GM19372 (cell line): ENCODE measurements around the gene TRIM67.
"Not testable (repeated sequence)": the region's sequence is repeated elsewhere in the genome, so short reads cannot be mapped to it uniquely, and the experiment has no call there.

Source experiments
- ATAC-seq: cut with Tn5 transposase; IDR thresholded peaks from one replicate; pipeline ENCODE4 v1.9.1; 2021; ENCODE audit warnings: mild to moderate bottlenecking, low read depth, moderate library complexity; ENCODE audit not compliant: unreplicated experiment

TRIM67 gene

GRCh38 chr1:231155808-231156207, 6.0 kb upstream of the TRIM67 start:
- ATAC-seq: no peak

GRCh38 chr1:231157311-231157710, 4.5 kb upstream of the TRIM67 start:
- ATAC-seq: no peak

GRCh38 chr1:231158141-231158540, 3.7 kb upstream of the TRIM67 start:
- ATAC-seq: not testable (repeated sequence)

GRCh38 chr1:231159202-231159962, 2.5 kb upstream of the TRIM67 start:
- ATAC-seq: no peak

GRCh38 chr1:231159963-231160761, 1.7 kb upstream of the TRIM67 start:
- no peak for ATAC-seq

GRCh38 chr1:231160895-231161666, 777 bp upstream of the TRIM67 start:
- no peak for ATAC-seq

- ATAC-seq: no peak
These were observed 575 bp downstream of the TRIM67 start for GRCh38 chr1:231162297-231162969.

- ATAC-seq: no peak
These were observed 1.3 kb downstream of the TRIM67 start for GRCh38 chr1:231162970-231163829.

GRCh38 chr1:231163830-231164427, 2.1 kb downstream of the TRIM67 start:
- no peak for ATAC-seq

- ATAC-seq: no peak
These were observed 3.5 kb downstream of the TRIM67 start for GRCh38 chr1:231165371-231165770.

GRCh38 chr1:231166398-231166797, 4.5 kb downstream of the TRIM67 start:
- no peak for ATAC-seq

- ATAC-seq: no peak
These were observed 9.0 kb downstream of the TRIM67 start for GRCh38 chr1:231170875-231171274.

- no peak for ATAC-seq
These were observed 9.9 kb downstream of the TRIM67 start for GRCh38 chr1:231171623-231172197.

- no peak for ATAC-seq
These were observed 10.6 kb downstream of the TRIM67 start for GRCh38 chr1:231172411-231172810.

- ATAC-seq: no peak
These were observed 14.6 kb downstream of the TRIM67 start for GRCh38 chr1:231176421-231176820.

- ATAC-seq: no peak
These were observed 15.4 kb downstream of the TRIM67 start for GRCh38 chr1:231177226-231177625.

- no peak for ATAC-seq
These were observed 16.1 kb downstream of the TRIM67 start for GRCh38 chr1:231177936-231178335.

- no peak for ATAC-seq
These were observed 17.1 kb downstream of the TRIM67 start for GRCh38 chr1:231178970-231179369.

GRCh38 chr1:231180034-231180433, 18.2 kb downstream of the TRIM67 start:
- no peak for ATAC-seq
